Astrocyte of the cerebellum (primary cell): ENCODE data around the gene INPP5K.
"Not testable (repeated sequence)": the region's sequence is repeated elsewhere in the genome, so short reads cannot be mapped to it uniquely, and the experiment has no call there.

Experiments used
- DNase-seq: peaks from one replicate; pipeline ENCODE4 v3.0.0-alpha.2; 2011; ENCODE audit warnings: low read depth
- H3K4me3 ChIP-seq: 2 replicates; pipeline ENCODE4 v1.5.1; 2011; ENCODE audit warnings: mild to moderate bottlenecking, low read depth, low read length, moderate library complexity
- CTCF ChIP-seq: IDR thresholded peaks from 2 replicates; pipeline ENCODE4 v1.5.1; 2012; ENCODE audit warnings: low read length, low read depth, moderate library complexity, mild to moderate bottlenecking; ENCODE audit errors: missing control alignments
- in situ Hi-C: cut with HindIII; loops from 2 replicates; pipeline ENCODE4 v1.10.0; 2017; ENCODE audit warnings: low sequenced_read_pairs

Gene INPP5K

GRCh38 chr17:1446201-1446600, 70.2 kb downstream of the INPP5K start:
- DNase-seq = no peak
- in situ Hi-C loops = loop anchor here (5.0 kb wide), 1 partner anchor 61 kb away; no protein-coding TSS in a partner anchor
- no peak for TF ChIP-seq CTCF
- no peak overlapping the region for H3K4me3 ChIP-seq

GRCh38 chr17:1445695-1446094, 70.7 kb downstream of the INPP5K start:
- not testable (repeated sequence) for DNase-seq, H3K4me3 ChIP-seq
- in situ Hi-C loops = loop anchor here (5.0 kb wide), 1 partner anchor 62 kb away; no protein-coding TSS in a partner anchor
